ENCODE data around the gene GPNMB.

Gene GPNMB

GRCh38 chr7:23239698-23240097, 6.9 kb upstream of the GPNMB start:
- Mint-ChIP-seq H3K36me3 (peaks cover 2% of the 10 kb centered on the region), H3K9me3 (no peaks in the 10 kb centered on the region), H3K4me1 (peaks cover 4% of the 10 kb centered on the region), H3K4me3 (no peak overlapping the region), H3K27ac (no peak overlapping the region), H3K27me3 (peaks cover 3% of the 10 kb centered on the region)
- ATAC-seq (ENCODE audit: low read depth) (no peak), DNase-seq (ENCODE audit: low spot score in 2 of 2) (no peak)

- no peak for DNase-seq (ENCODE audit: low spot score in 2 of 2)
- Mint-ChIP-seq H3K4me3 (no peak overlapping the region), H3K4me1 (no peaks in the 10 kb centered on the region), H3K27me3 (peaks cover 11% of the 10 kb centered on the region), H3K36me3 (peaks cover 2% of the 10 kb centered on the region), H3K27ac (no peak overlapping the region), H3K9me3 (no peaks in the 10 kb centered on the region)
- ATAC-seq (ENCODE audit: low read depth): peak; percentile 22
These were observed 4.3 kb upstream of the GPNMB start for GRCh38 chr7:23242321-23242720.

- Mint-ChIP-seq H3K9me3 (no peaks in the 10 kb centered on the region), H3K36me3 (peaks cover 2% of the 10 kb centered on the region), H3K27me3 (peaks cover 12% of the 10 kb centered on the region), H3K27ac (no peak overlapping the region), H3K4me1 (peaks cover 3% of the 10 kb centered on the region), H3K4me3 (no peak overlapping the region)
- DNase-seq (ENCODE audit: low spot score in 2 of 2): no peak
- no peak for ATAC-seq (ENCODE audit: low read depth)
These were observed 3.6 kb upstream of the GPNMB start for GRCh38 chr7:23242935-23243334.

GRCh38 chr7:23247046-23247602, 549 bp downstream of the GPNMB start:
- Mint-ChIP-seq H3K4me1 (peaks cover 5% of the 10 kb centered on the region), H3K4me3 (peak overlapping the region; percentile 22), H3K36me3 (peaks cover 2% of the 10 kb centered on the region), H3K9me3 (peaks cover 4% of the 10 kb centered on the region), H3K27ac (no peak overlapping the region), H3K27me3 (peaks cover 28% of the 10 kb centered on the region)
- ATAC-seq (ENCODE audit: low read depth) (no peak), DNase-seq (ENCODE audit: low spot score in 2 of 2) (no peak)

- Mint-ChIP-seq H3K27me3 (peaks cover 28% of the 10 kb centered on the region), H3K36me3 (peaks cover 2% of the 10 kb centered on the region), H3K9me3 (peaks cover 4% of the 10 kb centered on the region), H3K4me3 (peak overlapping the region; percentile 70), H3K4me1 (peaks cover 5% of the 10 kb centered on the region), H3K27ac (no peak overlapping the region)
- ATAC-seq (ENCODE audit: low read depth) (peak; percentile 78), DNase-seq (ENCODE audit: low spot score in 2 of 2) (peak in 1 of 2 donors; percentile 18)
These were observed 1.2 kb downstream of the GPNMB start for GRCh38 chr7:23247603-23248335.

GRCh38 chr7:23249486-23249885, 2.9 kb downstream of the GPNMB start:
- Mint-ChIP-seq H3K9me3 (peaks cover 4% of the 10 kb centered on the region), H3K4me3 (no peak overlapping the region), H3K27ac (no peak overlapping the region), H3K27me3 (peaks cover 30% of the 10 kb centered on the region), H3K36me3 (no peaks in the 10 kb centered on the region), H3K4me1 (peaks cover 5% of the 10 kb centered on the region)
- DNase-seq (ENCODE audit: low spot score in 2 of 2) (no peak), ATAC-seq (ENCODE audit: low read depth) (no peak)

- H3K9me3 Mint-ChIP-seq: peaks cover 4% of the 10 kb centered on the region
These were observed 7.6 kb downstream of the GPNMB start for GRCh38 chr7:23254051-23254681.

GRCh38 chr7:23256731-23257130, 10.2 kb downstream of the GPNMB start:
- H3K27me3 Mint-ChIP-seq: peaks cover 12% of the 10 kb centered on the region
- DNase-seq (ENCODE audit: low spot score in 2 of 2): no peak
- H3K27ac Mint-ChIP-seq: no peak overlapping the region
- H3K4me3 Mint-ChIP-seq: no peak overlapping the region
- peaks cover 2% of the 10 kb centered on the region for H3K9me3 Mint-ChIP-seq
- no peaks in the 10 kb centered on the region for H3K36me3 Mint-ChIP-seq
- no peak for ATAC-seq (ENCODE audit: low read depth)
- H3K4me1 Mint-ChIP-seq: no peaks in the 10 kb centered on the region

More at GRCh38 chr7:23254051-23254681, 7.6 kb downstream of the GPNMB start:
- Mint-ChIP-seq H3K4me3 (no peak overlapping the region), H3K27ac (no peak overlapping the region), H3K27me3 (peaks cover 25% of the 10 kb centered on the region), H3K36me3 (no peaks in the 10 kb centered on the region), H3K4me1 (no peaks in the 10 kb centered on the region)
- no peak for ATAC-seq (ENCODE audit: low read depth)
- DNase-seq (ENCODE audit: low spot score in 2 of 2): no peak

GRCh38 chr7:23260371-23260770, 13.8 kb downstream of the GPNMB start:
- Mint-ChIP-seq H3K27me3 (peaks cover 7% of the 10 kb centered on the region), H3K9me3 (no peaks in the 10 kb centered on the region), H3K36me3 (no peaks in the 10 kb centered on the region), H3K27ac (no peak overlapping the region), H3K4me1 (no peaks in the 10 kb centered on the region), H3K4me3 (no peak overlapping the region)
- DNase-seq (ENCODE audit: low spot score in 2 of 2): no peak
- no peak for ATAC-seq (ENCODE audit: low read depth)

- DNase-seq (ENCODE audit: low spot score in 2 of 2) (peak; percentile 44 to 47), ATAC-seq (ENCODE audit: low read depth) (peak; percentile 79)
- Mint-ChIP-seq H3K27me3 (peaks cover 7% of the 10 kb centered on the region), H3K4me3 (no peak overlapping the region), H3K36me3 (no peaks in the 10 kb centered on the region), H3K9me3 (no peaks in the 10 kb centered on the region), H3K4me1 (no peaks in the 10 kb centered on the region), H3K27ac (no peak overlapping the region)
These were observed 15.4 kb downstream of the GPNMB start for GRCh38 chr7:23261843-23262452.

- ATAC-seq (ENCODE audit: low read depth) (no peak), DNase-seq (ENCODE audit: low spot score in 2 of 2) (no peak)
- Mint-ChIP-seq H3K9me3 (no peaks in the 10 kb centered on the region), H3K4me3 (no peak overlapping the region), H3K36me3 (no peaks in the 10 kb centered on the region), H3K27ac (no peak overlapping the region), H3K4me1 (no peaks in the 10 kb centered on the region), H3K27me3 (peaks cover 4% of the 10 kb centered on the region)
These were observed 18.4 kb downstream of the GPNMB start for GRCh38 chr7:23264916-23265458.

GRCh38 chr7:23266918-23267317, 20.3 kb downstream of the GPNMB start:
- DNase-seq (ENCODE audit: low spot score in 2 of 2): no peak
- Mint-ChIP-seq H3K36me3 (no peaks in the 10 kb centered on the region), H3K27me3 (peaks cover 4% of the 10 kb centered on the region), H3K4me3 (no peak overlapping the region), H3K27ac (no peak overlapping the region), H3K4me1 (no peaks in the 10 kb centered on the region), H3K9me3 (no peaks in the 10 kb centered on the region)
- no peak for ATAC-seq (ENCODE audit: low read depth)

- DNase-seq (ENCODE audit: low spot score in 2 of 2) (no peak), ATAC-seq (ENCODE audit: low read depth) (no peak)
- H3K4me3 Mint-ChIP-seq: no peak overlapping the region
- no peaks in the 10 kb centered on the region for H3K4me1 Mint-ChIP-seq
- H3K27me3 Mint-ChIP-seq: peaks cover 4% of the 10 kb centered on the region
- H3K36me3 Mint-ChIP-seq: no peaks in the 10 kb centered on the region
- no peaks in the 10 kb centered on the region for H3K9me3 Mint-ChIP-seq
- no peak overlapping the region for H3K27ac Mint-ChIP-seq
These were observed 20.8 kb downstream of the GPNMB start for GRCh38 chr7:23267357-23267756.

GRCh38 chr7:23268167-23268566, 21.6 kb downstream of the GPNMB start:
- Mint-ChIP-seq H3K9me3 (no peaks in the 10 kb centered on the region), H3K36me3 (no peaks in the 10 kb centered on the region), H3K4me3 (no peak overlapping the region), H3K27ac (no peak overlapping the region), H3K27me3 (peaks cover 4% of the 10 kb centered on the region), H3K4me1 (peaks cover 2% of the 10 kb centered on the region)
- DNase-seq (ENCODE audit: low spot score in 2 of 2): no peak
- no peak for ATAC-seq (ENCODE audit: low read depth)
